Esophagus muscularis mucosa (tissue), 4 donors: ENCODE measurements around the gene GGT1. TPM values are rescaled to one million over a fixed set of nuclear protein-coding genes. Genes with fewer than 3 reads are reported as not detected.
"Not testable (repeated sequence)": the region's sequence is repeated elsewhere in the genome, so short reads cannot be mapped to it uniquely, and the experiment has no call there.

Experiments used
- DNase-seq: peaks from one replicate; pipeline ENCODE4 v3.0.0-alpha.2; 2017; ENCODE audit errors: extremely low spot score
- H3K27ac ChIP-seq, 4 donors: fragments of 200-600 bp; sonication (generic); replicated peaks in 1 of 4; 1 replicate in 3 of 4; 2 replicates in 1 of 4; pipeline ENCODE4 v1.5.1; 2016 to 2019; ENCODE audit warnings: mild to moderate bottlenecking in 1 of 4
- H3K27me3 ChIP-seq, 4 donors: fragments of 200-600 bp; sonication (generic); one replicate each; pipeline versions ENCODE4 v1.5.1 to v1.6.0; 2016 to 2019
- H3K36me3 ChIP-seq, 4 donors: fragments of 200-600 bp; sonication (generic); one replicate each; pipeline ENCODE4 v1.5.1; 2016 to 2019
- H3K4me1 ChIP-seq, 4 donors: fragments of 200-600 bp; sonication (generic); one replicate each; pipeline ENCODE4 v1.5.1; 2016 to 2019
- H3K4me3 ChIP-seq, 4 donors: fragments of 200-600 bp; sonication (generic); 1 replicate in 2 of 4; 2 replicates in 2 of 4; pipeline ENCODE4 v1.5.1; 2016 to 2019; ENCODE audit warnings: mild to moderate bottlenecking in 4 of 4, moderate library complexity in 1 of 4
- H3K9me3 ChIP-seq, 4 donors: fragments of 200-600 bp; sonication (generic); 1 replicate in 3 of 4; 2 replicates in 1 of 4; pipeline ENCODE4 v1.5.1; 2016 to 2019
- CTCF ChIP-seq, 3 experiments: fragments of 200-600 bp in 2 of 3; fragments of 450-650 bp in 1 of 3; sonication (generic) in 2 of 3; IDR thresholded peaks; one replicate each; pipeline ENCODE4 v1.5.1; 2017 to 2019; ENCODE audit warnings: antibody characterized with exemption in 3 of 3, mild to moderate bottlenecking in 2 of 3, moderate library complexity in 1 of 3
- EP300 ChIP-seq: sonication (generic); formaldehyde crosslinking; IDR thresholded peaks from one replicate; pipeline ENCODE4 v1.6.1; 2017; ENCODE audit warnings: antibody characterized with exemption
- POLR2A ChIP-seq: fragments of 450-650 bp; IDR thresholded peaks from one replicate; pipeline ENCODE4 v1.6.1; 2017; ENCODE audit warnings: antibody characterized with exemption, moderate library complexity, mild to moderate bottlenecking, low read depth
- POLR2AphosphoS5 ChIP-seq, 2 donors: sonication (generic); formaldehyde crosslinking; IDR thresholded peaks; one replicate each; pipeline ENCODE4 v1.6.1; 2017; ENCODE audit warnings: antibody characterized with exemption in 2 of 2
- WGBS: methylation state at CpG from one replicate; pipeline ENCODE4 v1.1.5; 2018; 5-methylcytosine and 5-hydroxymethylcytosine counted together
- intact Hi-C: fragments of 100-400 bp; cut with DNase I; formaldehyde crosslinking; loops from one replicate; pipeline ENCODE4 v1.15.1; 2023
- total RNA-seq, 4 donors: library from RNA; depleted of rRNA; stranded (reverse); fragments of >200 nt; gene quantifications; one replicate each; pipeline versions ENCODE4 v1.1.0 to v1.2.1, GENCODE V29; 2016

GGT1 gene
- total RNA-seq, 4 donors from 2014 or later, result 2.1 to 5.0 (median 3.1) TPM

DNA sequence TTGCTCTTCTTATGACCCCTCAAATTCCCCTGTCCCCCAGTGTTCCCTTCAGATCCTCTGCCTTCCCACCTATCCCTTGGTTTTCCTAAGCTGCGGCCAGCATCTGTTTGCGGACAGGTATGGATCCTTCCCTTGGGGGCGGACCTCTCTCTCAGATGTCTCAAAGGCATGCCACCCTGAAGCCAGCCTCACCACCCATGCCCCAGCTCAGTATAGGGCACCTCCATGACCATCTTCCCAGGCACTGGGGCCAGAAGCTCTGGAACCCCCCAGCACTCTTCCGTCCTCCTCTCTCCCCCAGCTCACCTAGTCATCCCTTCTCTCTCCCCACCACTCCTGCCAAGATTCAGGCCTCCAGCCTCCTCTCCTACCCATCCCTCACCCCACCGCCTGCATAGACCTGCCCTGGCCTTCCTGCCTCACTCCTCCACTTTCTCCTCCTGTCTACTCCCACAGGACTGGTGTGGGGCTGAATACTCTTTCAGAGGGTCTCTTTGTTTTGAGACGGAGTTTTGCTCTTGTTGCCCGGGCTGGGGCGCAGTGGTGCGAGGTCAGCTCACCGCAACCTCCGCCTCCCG is 12.3 kb upstream of the GGT1 start:
- no peak for DNase-seq

DNA sequence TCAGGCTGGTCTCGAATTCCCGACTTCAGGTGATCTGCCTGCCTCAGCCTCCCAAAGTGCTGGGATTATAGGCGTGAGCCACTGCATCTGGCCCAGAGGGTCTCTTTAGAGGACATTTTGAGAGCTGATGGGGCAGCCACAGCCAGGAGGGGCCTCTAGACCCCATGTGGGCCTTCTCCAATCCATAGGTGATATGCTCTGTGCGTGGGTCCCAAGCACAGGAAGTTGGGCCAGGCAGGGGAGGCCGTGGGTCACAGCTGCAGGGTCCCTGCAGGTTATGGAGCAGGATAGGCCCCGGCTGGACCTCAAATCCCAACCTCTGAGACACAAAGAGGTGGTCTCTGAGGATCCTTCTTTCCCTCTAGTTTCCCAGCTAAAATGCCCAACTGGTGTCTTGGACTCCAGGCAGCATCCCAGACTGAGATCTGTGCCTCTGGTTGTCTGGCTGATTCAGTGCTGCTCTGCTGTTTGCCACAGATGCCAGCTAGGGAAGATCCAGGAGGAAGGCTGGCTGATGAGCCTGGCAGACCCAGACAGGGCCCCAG is 11.6 kb upstream of the GGT1 start:
- H3K9me3 ChIP-seq, result no peaks in the 10 kb centered on the region
- TF ChIP-seq POLR2AphosphoS5 (IDR thresholded peaks at IDR 0.05) (no peak), POLR2A (no peak), EP300 (no peak), CTCF (IDR thresholded peaks at IDR 0.05) (no peak)
- H3K27me3 ChIP-seq, result no peaks in the 10 kb centered on the region
- no peak overlapping the region for H3K4me3 ChIP-seq
- no peak for DNase-seq
- peaks cover 10 to 29% (median 21%) of the 10 kb centered on the region in 4 donors for H3K4me1 ChIP-seq
- 85% methylated on average over 5 of the region's 6 CpGs for WGBS
- intact Hi-C loops, result no loop called here
- H3K27ac ChIP-seq, result peak overlapping the region in 1 of 4 donors; percentile 88
- H3K36me3 ChIP-seq, result peaks cover 13 to 34% (median 26%) of the 10 kb centered on the region in 4 donors

More for the DNA sequence above, 12.3 kb upstream of the GGT1 start:
- Histone ChIP-seq H3K27me3 (no peaks in the 10 kb centered on the region), H3K4me1 (peaks cover 10 to 29% (median 21%) of the 10 kb centered on the region in 4 donors), H3K36me3 (peaks cover 19 to 41% (median 32%) of the 10 kb centered on the region in 4 donors), H3K9me3 (no peaks in the 10 kb centered on the region), H3K27ac (no peak overlapping the region), H3K4me3 (no peak overlapping the region)
- no peak for TF ChIP-seq CTCF (IDR thresholded peaks at IDR 0.05)
- no peak for TF ChIP-seq POLR2AphosphoS5 (IDR thresholded peaks at IDR 0.05)
- TF ChIP-seq POLR2A, result no peak
- no peak for TF ChIP-seq EP300
- WGBS, result 96% methylated on average over 12 of the region's 12 CpGs
- intact Hi-C loops, result no loop called here

GRCh38 chr22:24592058-24592850 is 10.7 kb upstream of the GGT1 start:
- no peak for TF ChIP-seq POLR2A
- TF ChIP-seq EP300, result no peak
- no peak for TF ChIP-seq CTCF (IDR thresholded peaks at IDR 0.05)
- no peak for TF ChIP-seq POLR2AphosphoS5 (IDR thresholded peaks at IDR 0.05)
- no peaks in the 10 kb centered on the region for H3K9me3 ChIP-seq
- intact Hi-C loops, result no loop called here
- H3K27ac ChIP-seq, result peak overlapping the region; percentile 84 to 88 (median 87)
- no peak for DNase-seq
- H3K4me3 ChIP-seq, result peak overlapping the region; percentile 74 to 85 (median 80)
- H3K36me3 ChIP-seq, result peaks cover 12 to 25% (median 19%) of the 10 kb centered on the region in 4 donors
- 10% methylated on average over 28 of the region's 33 CpGs for WGBS
- no peaks in the 10 kb centered on the region for H3K27me3 ChIP-seq
- H3K4me1 ChIP-seq, result peaks cover 10 to 29% (median 21%) of the 10 kb centered on the region in 4 donors

- TF ChIP-seq POLR2AphosphoS5 (IDR thresholded peaks at IDR 0.05) (peak; percentile 76 to 81), POLR2A (no peak), EP300 (no peak)
Measured at GRCh38 chr22:24592851-24593558, 10.0 kb upstream of the GGT1 start, which contains the start of gene LRRC75B. Gene LRRC75B (minus strand): TSS chr22:24593073. CDS start chr22:24593039, 34 bp downstream.

DNA sequence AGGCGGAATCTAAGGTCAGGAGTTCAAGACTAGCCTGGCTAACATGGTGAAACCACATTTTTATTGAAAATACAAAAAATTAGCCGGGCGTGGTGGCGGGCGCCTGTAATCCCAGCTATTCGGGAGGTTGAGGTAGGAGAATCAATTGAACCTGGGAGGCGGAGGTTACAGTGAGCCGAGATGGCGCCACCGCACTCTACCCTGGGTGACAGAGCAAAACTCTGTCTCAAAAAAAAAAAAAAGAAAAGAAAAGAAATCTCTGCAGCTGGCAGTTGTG is 9.5 kb upstream of the GGT1 start:
- H3K27me3 ChIP-seq, intact Hi-C loops, H3K9me3 ChIP-seq, DNase-seq: not testable (repeated sequence)
- H3K36me3 ChIP-seq, result peaks cover 2 to 13% (median 9%) of the 10 kb centered on the region in 4 donors
- peak overlapping the region; percentile 84 to 88 (median 87) for H3K27ac ChIP-seq
- WGBS, result 93% methylated on average over 10 of the region's 10 CpGs
- H3K4me1 ChIP-seq, result peaks cover 10 to 29% (median 21%) of the 10 kb centered on the region in 4 donors
- H3K4me3 ChIP-seq, result peak overlapping the region; percentile 74 to 85 (median 80)

More at GRCh38 chr22:24592851-24593558, 10.0 kb upstream of the GGT1 start, which contains the start of gene LRRC75B:
- H3K27ac ChIP-seq, result peak within 1 kb of the TSS; percentile 84 to 88 (median 87)
- intact Hi-C loops, result no loop called here
- peaks cover 10 to 29% (median 21%) of the 10 kb centered on the region in 4 donors for H3K4me1 ChIP-seq
- peaks cover 5 to 18% (median 14%) of the 10 kb centered on the region in 4 donors for H3K36me3 ChIP-seq
- DNase-seq, result peak; percentile 94
- no peaks in the 10 kb centered on the region for H3K9me3 ChIP-seq
- H3K4me3 ChIP-seq, result peak within 1 kb of the TSS; percentile 74 to 85 (median 80)
- H3K27me3 ChIP-seq, result no peaks in the 10 kb centered on the region
- 17% methylated on average over 14 of the region's 72 CpGs for WGBS
